Measurements from ENCODE around the gene MSI1.

Gene MSI1

DNA sequence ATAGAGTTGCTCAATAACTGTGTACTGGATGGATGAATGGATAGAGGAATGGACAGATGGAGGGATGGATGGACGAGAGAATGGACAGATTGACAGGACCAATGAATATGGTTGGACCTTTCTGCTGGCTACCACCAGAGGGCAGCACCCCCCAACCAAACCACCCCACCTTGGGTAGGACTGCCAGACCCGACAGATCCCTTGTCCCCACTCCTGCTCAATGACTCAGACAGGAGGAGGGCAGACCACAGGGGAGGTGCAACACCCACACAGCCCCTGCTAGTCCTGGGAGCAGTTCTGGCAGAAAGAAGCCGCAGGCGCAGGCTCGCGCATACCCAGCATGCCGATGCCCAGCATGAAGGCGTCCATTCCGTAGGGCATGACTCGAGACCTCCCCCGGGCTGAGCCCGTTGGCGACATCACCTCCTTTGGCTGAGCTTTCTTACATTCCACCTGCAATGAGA, 12.4 kb downstream of the MSI1 start:
- no peak overlapping the region for H3K4me3 ChIP-seq (ENCODE audit: low read length)

DNA sequence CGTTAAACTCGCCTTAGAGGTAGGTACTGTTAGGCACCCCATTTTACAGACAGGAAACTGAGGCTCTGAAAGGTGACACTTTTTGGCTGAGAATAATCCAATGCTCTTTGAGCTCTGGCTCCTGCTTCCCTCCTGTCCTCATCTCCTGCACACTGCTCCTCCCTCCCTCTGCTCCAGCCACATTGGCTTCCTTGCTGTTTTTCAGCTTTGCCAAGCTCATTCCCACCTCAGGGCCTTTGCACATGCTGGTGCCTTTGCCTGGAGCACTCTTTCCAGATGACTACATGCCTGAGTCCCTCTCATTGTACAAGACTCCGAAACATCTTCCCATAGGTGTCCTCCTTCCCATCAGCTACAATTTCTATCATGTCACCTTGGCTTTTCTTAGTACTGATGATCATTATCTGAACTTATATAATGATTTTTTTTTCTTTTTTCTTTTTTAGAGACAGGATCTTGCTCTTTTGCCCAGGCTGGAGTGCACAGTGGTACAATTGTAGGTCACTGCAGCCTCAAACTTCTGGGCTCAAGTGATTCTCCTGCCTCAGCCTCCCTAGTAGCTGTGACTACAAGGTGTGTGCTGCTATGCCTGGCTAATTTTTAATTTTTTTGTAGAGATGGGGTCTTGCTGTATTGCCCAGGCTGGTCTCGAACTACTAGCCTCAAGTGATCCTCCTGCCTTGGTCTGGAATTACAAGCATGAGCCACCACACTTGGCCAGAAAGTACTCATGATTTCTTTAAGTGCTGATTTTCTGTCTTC, 15.2 kb downstream of the MSI1 start:
- TF ChIP-seq, protein P1, sequence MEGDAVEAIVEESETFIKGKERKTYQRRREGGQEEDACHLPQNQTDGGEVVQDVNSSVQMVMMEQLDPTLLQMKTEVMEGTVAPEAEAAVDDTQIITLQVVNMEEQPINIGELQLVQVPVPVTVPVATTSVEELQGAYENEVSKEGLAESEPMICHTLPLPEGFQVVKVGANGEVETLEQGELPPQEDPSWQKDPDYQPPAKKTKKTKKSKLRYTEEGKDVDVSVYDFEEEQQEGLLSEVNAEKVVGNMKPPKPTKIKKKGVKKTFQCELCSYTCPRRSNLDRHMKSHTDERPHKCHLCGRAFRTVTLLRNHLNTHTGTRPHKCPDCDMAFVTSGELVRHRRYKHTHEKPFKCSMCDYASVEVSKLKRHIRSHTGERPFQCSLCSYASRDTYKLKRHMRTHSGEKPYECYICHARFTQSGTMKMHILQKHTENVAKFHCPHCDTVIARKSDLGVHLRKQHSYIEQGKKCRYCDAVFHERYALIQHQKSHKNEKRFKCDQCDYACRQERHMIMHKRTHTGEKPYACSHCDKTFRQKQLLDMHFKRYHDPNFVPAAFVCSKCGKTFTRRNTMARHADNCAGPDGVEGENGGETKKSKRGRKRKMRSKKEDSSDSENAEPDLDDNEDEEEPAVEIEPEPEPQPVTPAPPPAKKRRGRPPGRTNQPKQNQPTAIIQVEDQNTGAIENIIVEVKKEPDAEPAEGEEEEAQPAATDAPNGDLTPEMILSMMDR (conservative IDR thresholded peaks at IDR 0.05; ENCODE audit: low read depth, low read length), result no peak
- no peak overlapping the region for H3K4me3 ChIP-seq (ENCODE audit: low read length)
- DNase-seq (ENCODE audit: low read depth), result no peak

More for the DNA sequence above, 12.4 kb downstream of the MSI1 start:
- TF ChIP-seq, protein P1 (conservative IDR thresholded peaks at IDR 0.05; ENCODE audit: low read depth, low read length), result peak; percentile 90
- DNase-seq (ENCODE audit: low read depth), result peak; percentile 99

DNA sequence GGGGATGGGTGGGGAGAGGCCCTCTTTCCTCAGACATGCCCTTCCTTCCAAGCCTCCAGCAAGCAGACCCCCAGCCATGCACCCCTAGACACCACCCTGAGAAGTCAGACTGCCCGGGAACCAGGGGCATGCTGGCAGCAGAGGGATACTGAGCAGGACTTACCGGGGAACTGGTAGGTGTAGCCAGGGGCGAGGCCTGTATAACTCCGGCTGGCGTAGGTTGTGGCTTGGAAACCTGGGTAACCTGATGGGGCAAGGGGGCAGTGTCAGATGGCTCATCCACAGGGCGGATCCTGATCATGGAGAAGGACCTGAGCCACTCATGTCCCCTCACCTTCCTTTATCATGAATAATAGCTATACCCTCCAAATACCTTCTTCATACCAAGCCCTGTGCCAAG, 15.8 kb downstream of the MSI1 start:
- DNase-seq (ENCODE audit: low read depth), result no peak
- TF ChIP-seq, protein P1 (conservative IDR thresholded peaks at IDR 0.05; ENCODE audit: low read depth, low read length), result no peak
- H3K4me3 ChIP-seq (ENCODE audit: low read length), result no peak overlapping the region

DNA sequence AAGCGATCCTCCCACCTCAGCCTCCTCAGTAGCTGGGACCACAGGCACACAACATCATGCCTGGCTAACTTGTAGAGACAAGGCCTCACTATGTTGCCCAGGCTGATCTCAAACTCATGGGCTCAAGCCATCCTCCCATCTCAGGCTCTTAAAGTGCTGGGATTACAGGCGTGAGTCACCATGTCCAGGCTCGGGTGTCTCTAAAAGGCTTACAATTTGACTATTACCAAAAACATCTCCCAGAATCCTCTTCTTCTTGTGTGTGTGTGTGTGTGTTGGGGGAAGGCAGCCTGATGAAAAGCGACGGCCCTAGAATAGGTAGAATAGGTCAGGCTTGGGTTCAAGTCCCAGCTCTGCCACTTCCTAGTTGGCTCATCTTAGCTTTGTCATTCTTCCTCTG, 16.8 kb downstream of the MSI1 start:
- DNase-seq (ENCODE audit: low read depth), result peak; percentile 47
- TF ChIP-seq, protein P1 (conservative IDR thresholded peaks at IDR 0.05; ENCODE audit: low read depth, low read length), result no peak
- H3K4me3 ChIP-seq (ENCODE audit: low read length), result no peak overlapping the region

DNA sequence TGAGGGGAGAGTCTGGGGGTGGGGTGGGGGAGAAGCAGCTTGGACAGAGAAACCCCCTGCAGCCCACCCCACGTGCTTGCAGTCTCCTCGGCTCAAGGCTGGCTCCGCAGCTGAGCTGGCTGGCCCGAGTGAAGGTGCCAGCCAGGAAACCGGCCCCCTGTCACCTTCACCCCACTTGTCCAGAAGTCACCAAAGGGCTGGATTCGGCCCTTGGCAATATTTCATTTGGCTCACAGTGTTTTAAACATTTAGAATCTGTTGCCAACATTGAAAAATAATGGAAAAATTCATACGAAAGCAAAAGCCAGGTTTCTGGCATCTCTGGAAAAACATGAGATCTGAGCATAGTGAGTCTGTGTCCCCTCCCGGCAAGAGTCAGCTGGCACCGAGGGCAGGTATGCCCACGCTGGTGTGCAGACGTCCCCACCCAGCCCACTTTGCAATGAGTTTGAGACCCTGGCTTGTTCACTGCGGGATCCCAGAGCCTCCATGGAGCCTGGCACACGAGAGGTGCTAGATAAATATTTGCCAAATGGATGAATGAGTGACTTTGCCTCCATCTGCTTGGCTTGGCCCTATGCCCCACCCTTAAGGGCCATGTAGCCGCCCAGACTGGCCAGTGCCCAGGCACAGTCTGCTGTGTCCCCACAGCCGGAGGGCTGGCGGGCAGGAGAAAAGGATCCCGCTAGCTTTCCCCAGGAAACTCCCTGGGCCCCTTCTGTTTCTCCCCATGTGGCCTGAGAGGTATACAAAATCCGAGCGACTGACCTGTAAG, 18.2 kb downstream of the MSI1 start:
- TF ChIP-seq, protein P1 (conservative IDR thresholded peaks at IDR 0.05; ENCODE audit: low read depth, low read length), result no peak
- DNase-seq (ENCODE audit: low read depth), result no peak
- H3K4me3 ChIP-seq (ENCODE audit: low read length), result no peak overlapping the region

DNA sequence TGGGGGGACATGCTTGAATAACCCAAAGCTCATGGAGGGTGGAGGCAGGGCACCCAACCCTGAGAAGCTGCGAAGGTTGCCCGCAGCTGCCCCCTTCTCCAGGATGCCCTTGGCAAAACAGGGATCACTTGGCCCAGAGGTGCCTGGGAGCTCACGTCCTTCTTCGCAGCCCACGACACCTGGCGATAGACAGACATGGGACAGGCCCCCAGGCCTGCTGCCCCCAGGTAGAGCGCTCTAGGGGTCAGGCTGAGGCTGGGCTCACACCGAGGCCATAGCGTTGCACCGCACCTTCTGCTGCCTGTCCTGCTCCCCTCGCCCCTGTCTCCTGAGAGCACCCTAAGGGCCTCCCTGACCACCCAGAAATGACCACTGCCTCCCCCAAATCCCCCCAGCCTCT, 21.2 kb downstream of the MSI1 start:
- no peak overlapping the region for H3K4me3 ChIP-seq (ENCODE audit: low read length)
- TF ChIP-seq, protein P1 (conservative IDR thresholded peaks at IDR 0.05; ENCODE audit: low read depth, low read length), result no peak
- no peak for DNase-seq (ENCODE audit: low read depth)

All from retinal pigment epithelial cell (primary cell).